Astrocyte of the cerebellum (primary cell): Measurements from ENCODE around the gene RFESD.
A peak's percentile ranks its signal among the peaks of the same experiment; 100 is the strongest.

Experiments used
- DNase-seq: peaks from one replicate; pipeline ENCODE4 v3.0.0-alpha.2; 2011; ENCODE audit warnings: low read depth
- H3K4me3 ChIP-seq: 2 replicates; pipeline ENCODE4 v1.5.1; 2011; ENCODE audit warnings: mild to moderate bottlenecking, low read depth, low read length, moderate library complexity
- in situ Hi-C: cut with HindIII; loops from 2 replicates; pipeline ENCODE4 v1.10.0; 2017; ENCODE audit warnings: low sequenced_read_pairs
- TF ChIP-seq, protein P1 (sequence below): IDR thresholded peaks from 2 replicates; pipeline ENCODE4 v1.5.1; 2012; ENCODE audit warnings: low read length, low read depth, moderate library complexity, mild to moderate bottlenecking; ENCODE audit errors: missing control alignments

Gene RFESD

DNA sequence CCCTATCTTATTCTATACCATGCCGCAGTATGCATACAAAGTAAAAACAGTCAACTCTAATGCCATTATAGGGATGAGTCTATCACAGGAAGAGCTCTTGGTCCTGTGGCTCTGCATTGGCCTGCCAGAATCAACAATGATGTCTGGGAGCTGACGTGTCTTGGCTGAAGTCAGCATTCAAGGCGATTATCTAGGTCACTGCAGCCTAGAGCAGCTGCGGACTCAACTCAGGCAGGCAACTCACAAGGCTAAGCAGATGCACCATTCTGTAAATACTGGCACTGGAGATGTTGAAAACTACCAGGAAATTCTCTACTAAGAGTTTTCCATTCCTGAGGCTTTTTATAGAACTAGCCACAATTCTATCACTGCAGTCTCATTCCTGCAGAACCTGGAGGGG lies 23.0 kb downstream of the RFESD start:
- H3K4me3 ChIP-seq: no peak overlapping the region
- peak; percentile 89 for DNase-seq
- TF ChIP-seq, protein P1, sequence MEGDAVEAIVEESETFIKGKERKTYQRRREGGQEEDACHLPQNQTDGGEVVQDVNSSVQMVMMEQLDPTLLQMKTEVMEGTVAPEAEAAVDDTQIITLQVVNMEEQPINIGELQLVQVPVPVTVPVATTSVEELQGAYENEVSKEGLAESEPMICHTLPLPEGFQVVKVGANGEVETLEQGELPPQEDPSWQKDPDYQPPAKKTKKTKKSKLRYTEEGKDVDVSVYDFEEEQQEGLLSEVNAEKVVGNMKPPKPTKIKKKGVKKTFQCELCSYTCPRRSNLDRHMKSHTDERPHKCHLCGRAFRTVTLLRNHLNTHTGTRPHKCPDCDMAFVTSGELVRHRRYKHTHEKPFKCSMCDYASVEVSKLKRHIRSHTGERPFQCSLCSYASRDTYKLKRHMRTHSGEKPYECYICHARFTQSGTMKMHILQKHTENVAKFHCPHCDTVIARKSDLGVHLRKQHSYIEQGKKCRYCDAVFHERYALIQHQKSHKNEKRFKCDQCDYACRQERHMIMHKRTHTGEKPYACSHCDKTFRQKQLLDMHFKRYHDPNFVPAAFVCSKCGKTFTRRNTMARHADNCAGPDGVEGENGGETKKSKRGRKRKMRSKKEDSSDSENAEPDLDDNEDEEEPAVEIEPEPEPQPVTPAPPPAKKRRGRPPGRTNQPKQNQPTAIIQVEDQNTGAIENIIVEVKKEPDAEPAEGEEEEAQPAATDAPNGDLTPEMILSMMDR: no peak
- in situ Hi-C loops: loop anchor here (5.0 kb wide), 1 partner anchor 73 kb away; no protein-coding TSS in a partner anchor

DNA sequence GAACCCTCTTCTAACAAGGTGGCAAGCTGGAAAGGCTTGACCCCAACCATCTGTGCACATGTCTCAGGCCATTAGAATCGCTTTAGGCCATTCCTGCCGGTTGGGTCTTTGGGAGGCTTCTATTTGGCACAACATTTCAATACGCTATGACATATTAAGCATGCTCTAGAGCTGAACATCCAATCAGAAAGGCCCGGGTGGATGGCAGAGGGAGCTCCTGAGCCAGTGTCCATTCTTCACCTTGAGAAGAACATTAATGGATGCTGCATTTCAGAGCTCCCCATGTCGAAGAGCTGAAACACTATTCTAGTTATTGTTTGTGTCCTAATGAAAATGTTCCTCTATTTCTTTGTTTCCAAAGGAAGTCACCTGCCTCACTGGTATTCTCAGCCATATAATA lies 23.4 kb downstream of the RFESD start:
- no peak for DNase-seq
- in situ Hi-C loops: loop anchor here (5.0 kb wide), 1 partner anchor 72 kb away; no protein-coding TSS in a partner anchor
- TF ChIP-seq, protein P1: peak; percentile 10
- no peak overlapping the region for H3K4me3 ChIP-seq

DNA sequence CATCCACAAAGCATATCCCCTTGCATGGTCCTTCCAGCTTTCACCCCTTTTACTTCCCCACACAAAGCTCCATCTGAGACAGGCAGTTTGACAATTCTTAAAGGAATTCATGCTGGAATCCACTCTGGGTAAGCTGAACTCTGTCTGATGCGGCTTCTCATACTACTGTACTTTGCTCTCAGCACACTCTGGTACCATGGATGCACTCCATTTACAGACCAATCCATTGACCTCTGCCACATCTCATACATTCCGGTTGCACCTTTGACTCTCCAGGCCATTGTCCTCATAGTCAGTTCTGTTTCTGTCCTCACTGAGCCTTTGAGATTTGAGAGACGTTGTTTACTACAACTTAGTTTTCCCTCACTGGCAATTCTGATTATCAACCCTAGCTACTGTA lies 24.0 kb downstream of the RFESD start:
- H3K4me3 ChIP-seq: no peak overlapping the region
- DNase-seq: no peak
- TF ChIP-seq, protein P1: no peak
- in situ Hi-C loops: no loop called here

DNA sequence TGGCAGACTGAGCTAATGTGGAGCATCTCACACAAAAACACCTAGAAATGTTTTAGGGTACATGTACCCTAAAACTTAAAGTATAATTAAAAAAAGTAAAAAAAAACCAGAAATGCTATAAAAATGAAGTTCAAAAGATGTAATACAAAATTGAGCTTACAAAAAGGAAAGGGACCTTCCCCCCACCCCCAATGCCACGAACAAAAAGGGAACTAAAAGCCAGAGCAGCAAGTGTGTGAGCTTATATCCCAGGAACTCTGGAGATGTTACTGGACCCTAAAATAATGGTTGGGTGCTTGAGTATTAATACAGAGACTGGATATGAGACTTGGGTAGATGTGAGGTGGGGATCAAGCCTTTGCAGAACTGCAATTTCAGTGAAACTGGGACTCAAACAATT lies 25.2 kb downstream of the RFESD start:
- DNase-seq: no peak
- TF ChIP-seq, protein P1: no peak
- in situ Hi-C loops: no loop called here

DNA sequence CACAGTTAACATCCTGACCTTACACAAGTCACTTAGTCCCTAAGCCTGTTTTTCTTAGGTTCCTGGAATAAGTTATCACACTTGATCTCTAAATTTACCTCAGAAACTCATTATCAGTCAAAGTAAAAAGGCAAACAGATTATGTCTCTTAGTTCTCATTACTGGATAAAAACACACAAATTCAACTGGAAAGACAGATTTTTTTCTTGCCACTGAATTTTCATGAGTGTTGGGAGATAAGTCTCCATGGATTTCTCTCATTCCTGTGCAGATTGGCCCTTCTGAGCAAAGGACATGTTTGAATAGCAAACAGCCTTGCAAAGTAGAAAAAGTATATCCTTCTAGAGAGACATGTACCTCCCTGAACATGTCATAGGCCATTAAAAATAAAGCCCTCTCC lies 26.1 kb downstream of the RFESD start:
- no peak for DNase-seq
- TF ChIP-seq, protein P1: no peak
- no peak overlapping the region for H3K4me3 ChIP-seq
- in situ Hi-C loops: no loop called here

More for the DNA sequence above, 25.2 kb downstream of the RFESD start:
- no peak overlapping the region for H3K4me3 ChIP-seq

DNA sequence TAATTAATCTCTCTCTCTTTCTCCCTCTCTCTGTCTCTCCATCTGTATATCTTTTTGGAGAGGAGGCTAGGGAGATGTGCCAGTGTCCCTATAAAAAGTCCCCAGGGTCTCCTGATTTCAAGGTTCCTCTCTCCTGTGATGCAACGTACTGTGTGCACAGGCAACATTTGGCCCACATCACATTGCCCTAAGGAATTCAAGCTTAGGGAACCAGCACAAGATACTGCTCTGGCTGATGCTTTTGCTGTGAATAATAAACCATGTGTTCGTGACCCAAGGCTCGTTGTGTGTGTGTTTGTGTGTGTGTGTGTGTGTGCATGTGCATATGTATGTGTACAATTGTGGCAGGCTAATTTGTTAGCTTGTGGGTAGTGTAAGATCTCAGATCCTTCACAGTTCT lies 26.5 kb downstream of the RFESD start:
- H3K4me3 ChIP-seq: no peak overlapping the region
- in situ Hi-C loops: no loop called here
- no peak for DNase-seq
- TF ChIP-seq, protein P1: no peak

DNA sequence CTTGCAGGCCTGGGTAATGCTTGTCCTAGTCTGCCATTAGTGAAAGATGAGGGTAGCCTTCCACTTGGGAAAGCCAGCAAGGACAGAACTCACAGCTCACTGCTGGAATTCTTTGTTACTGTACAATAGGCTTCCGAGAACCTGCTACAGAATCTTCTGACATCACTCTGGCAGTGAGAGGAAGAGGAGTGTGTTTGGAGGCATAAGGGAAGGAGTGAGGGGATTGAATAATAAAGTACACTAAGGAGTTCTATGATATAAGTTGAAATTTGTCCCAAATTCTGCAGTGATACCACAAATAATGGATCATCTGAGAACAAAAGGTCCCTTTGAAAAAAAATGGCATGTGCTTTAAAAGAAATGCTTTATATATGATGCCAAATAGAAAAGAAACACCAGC lies 36.3 kb downstream of the RFESD start, which contains the start of gene SPATA9:
Gene SPATA9, minus strand, starts transcription at position 101 of the 400 bp plus-strand sequence. CDS start 137 bp downstream, outside the sequence.
- in situ Hi-C loops: no loop called here
- DNase-seq: no peak
- no peak within 1 kb of the TSS for H3K4me3 ChIP-seq
- TF ChIP-seq, protein P1: no peak
